ENCODE measurements around the gene SCFD2. TPM values are rescaled to one million over a fixed set of nuclear protein-coding genes. Genes with fewer than 3 reads are reported as not detected.

SCFD2 gene
- total RNA-seq, 1 experiment from 2014 or later = 36.6 TPM

GRCh38 chr4:53055716-53056403 is 310.0 kb downstream of the SCFD2 start:
- Histone ChIP-seq H3F3A (ENCODE audit: low read length, unreplicated experiment) (no peaks in the 10 kb centered on the region), H3K4me2 (ENCODE audit: low read length) (no peak overlapping the region), H3K9me3 (ENCODE audit: low read length) (no peaks in the 10 kb centered on the region), H3K36me3 (ENCODE audit: low read depth, low read length) (no peaks in the 10 kb centered on the region), H3K27ac (ENCODE audit: low read length) (no peak overlapping the region), H3K9ac (ENCODE audit: low read length) (no peak overlapping the region), H3K9me2 (replicated peaks; ENCODE audit: low read length) (no peaks in the 10 kb centered on the region), H3K27me3 (ENCODE audit: low read length) (no peaks in the 10 kb centered on the region), H4K20me1 (ENCODE audit: low read length) (no peaks in the 10 kb centered on the region), H2AFZ (ENCODE audit: low read length) (no peak overlapping the region), H3K4me1 (ENCODE audit: insufficient read depth, low read length) (no peaks in the 10 kb centered on the region), H3K4me3 (ENCODE audit: low read length) (no peak overlapping the region), H3K79me2 (ENCODE audit: low read length) (no peaks in the 10 kb centered on the region)
- intact Hi-C loops (cut with micrococcal nuclease) = no loop called here
- ATAC-seq (no peak), DNase-seq (no peak)
- no TSS peak for BruUV-seq (replicated peaks)
- ChIA-PET POLR2A (ENCODE audit: unreplicated experiment) (no interaction called here), CTCF (no interaction called here)
- TF ChIP-seq CTCF (conservative IDR thresholded peaks at IDR 0.05; ENCODE audit: low read depth, low read length) = no peak
- TF ChIP-seq EZH2 (IDR thresholded peaks at IDR 0.05; ENCODE audit: low read length, unreplicated experiment) = no peak
- no peak for TF ChIP-seq EZH2phosphoT487 (IDR thresholded peaks at IDR 0.05; ENCODE audit: borderline replicate concordance, low read length)

DNA sequence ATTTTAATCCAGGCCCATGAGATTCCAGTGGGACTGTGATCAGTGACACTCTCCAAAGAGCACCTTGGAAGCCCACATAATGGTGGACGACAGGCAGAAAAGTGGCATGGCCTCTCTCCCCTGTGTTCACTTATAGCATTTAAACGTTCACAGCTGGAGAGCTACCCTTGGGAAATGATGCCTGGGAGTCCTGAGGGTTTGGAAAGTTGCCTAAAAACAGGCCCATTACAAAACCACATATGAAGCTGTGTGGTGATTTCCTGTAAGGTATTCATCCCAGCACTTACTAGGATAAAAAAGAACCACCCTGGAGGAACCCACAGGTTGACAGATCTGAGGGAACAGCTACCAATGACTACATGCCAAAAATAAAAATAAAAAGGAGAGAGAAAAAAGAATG is 310.6 kb downstream of the SCFD2 start:
- POLR2A ChIA-PET (ENCODE audit: unreplicated experiment) = no interaction called here
- no peak for DNase-seq

More for the DNA sequence above, 310.6 kb downstream of the SCFD2 start:
- BruUV-seq (replicated peaks) = no TSS peak
- no peak for TF ChIP-seq EZH2 (IDR thresholded peaks at IDR 0.05; ENCODE audit: low read length, unreplicated experiment)
- TF ChIP-seq EZH2phosphoT487 (IDR thresholded peaks at IDR 0.05; ENCODE audit: borderline replicate concordance, low read length) = no peak
- TF ChIP-seq CTCF (conservative IDR thresholded peaks at IDR 0.05; ENCODE audit: low read depth, low read length) = no peak
- no peaks in the 10 kb centered on the region for H3K9me2 ChIP-seq (replicated peaks; ENCODE audit: low read length)
- no peaks in the 10 kb centered on the region for H3K36me3 ChIP-seq (ENCODE audit: low read depth, low read length)
- no peak overlapping the region for H3K27ac ChIP-seq (ENCODE audit: low read length)
- H3K9me3 ChIP-seq (ENCODE audit: low read length) = no peaks in the 10 kb centered on the region
- no peaks in the 10 kb centered on the region for H3F3A ChIP-seq (ENCODE audit: low read length, unreplicated experiment)
- H3K9ac ChIP-seq (ENCODE audit: low read length) = no peak overlapping the region
- no peaks in the 10 kb centered on the region for H3K79me2 ChIP-seq (ENCODE audit: low read length)
- CTCF ChIA-PET = no interaction called here
- no peaks in the 10 kb centered on the region for H3K27me3 ChIP-seq (ENCODE audit: low read length)
- H2AFZ ChIP-seq (ENCODE audit: low read length) = no peak overlapping the region
- ATAC-seq = no peak
- no peak overlapping the region for H3K4me2 ChIP-seq (ENCODE audit: low read length)
- no peaks in the 10 kb centered on the region for H3K4me1 ChIP-seq (ENCODE audit: insufficient read depth, low read length)
- no peaks in the 10 kb centered on the region for H4K20me1 ChIP-seq (ENCODE audit: low read length)
- intact Hi-C loops (cut with micrococcal nuclease) = no loop called here
- H3K4me3 ChIP-seq (ENCODE audit: low read length) = no peak overlapping the region

All from PC-3 (cell line).